ENCODE measurements around the gene SETBP1. TPM values are rescaled to one million over a fixed set of nuclear protein-coding genes. Genes with fewer than 3 reads are reported as not detected.
A peak's percentile ranks its signal among the peaks of the same experiment; 100 is the strongest.

Gene SETBP1
- total RNA-seq, 1 experiment from 2014 or later = 9.6 TPM

DNA sequence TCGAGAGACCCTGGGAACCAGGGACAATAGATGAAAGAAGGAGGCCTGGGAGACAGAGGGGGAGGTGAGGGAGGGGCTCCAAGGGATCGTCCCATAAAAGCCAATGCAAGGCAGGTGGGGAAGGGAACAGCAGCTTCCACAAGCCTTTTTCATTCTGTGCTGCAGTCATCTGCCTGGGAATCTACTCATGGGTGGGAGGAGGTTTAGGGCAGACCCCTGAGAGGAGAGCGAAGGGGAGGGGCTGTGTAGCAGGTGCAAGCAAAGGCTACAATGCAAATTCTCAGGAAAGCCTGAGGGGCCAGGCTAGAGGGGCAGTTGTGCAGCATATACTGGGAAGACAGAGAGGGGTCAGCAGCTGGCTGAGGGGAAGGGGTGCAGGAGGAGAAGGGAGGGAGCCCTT lies 135.4 kb downstream of the SETBP1 start:
- H3K36me3 Mint-ChIP-seq = no peaks in the 10 kb centered on the region
- CTCF ChIA-PET = no interaction called here
- H3K9me3 Mint-ChIP-seq = no peaks in the 10 kb centered on the region
- ATAC-seq (peak; percentile 77), DNase-seq (ENCODE audit: low spot score) (peak; percentile 32)
- TF ChIP-seq PRRX2 (CRISPR knock-in tag; IDR thresholded peaks at IDR 0.05) (no peak), KAT7 (CRISPR knock-in tag; IDR thresholded peaks at IDR 0.05; ENCODE audit: borderline replicate concordance) (no peak), MXD4 (CRISPR knock-in tag; IDR thresholded peaks at IDR 0.05; ENCODE audit: borderline replicate concordance) (no peak), RELA (CRISPR knock-in tag; IDR thresholded peaks at IDR 0.05; ENCODE audit: borderline replicate concordance) (no peak), ZBTB21 (CRISPR knock-in tag; IDR thresholded peaks at IDR 0.05; ENCODE audit: borderline replicate concordance) (no peak)
- TF ChIP-seq, protein P1, sequence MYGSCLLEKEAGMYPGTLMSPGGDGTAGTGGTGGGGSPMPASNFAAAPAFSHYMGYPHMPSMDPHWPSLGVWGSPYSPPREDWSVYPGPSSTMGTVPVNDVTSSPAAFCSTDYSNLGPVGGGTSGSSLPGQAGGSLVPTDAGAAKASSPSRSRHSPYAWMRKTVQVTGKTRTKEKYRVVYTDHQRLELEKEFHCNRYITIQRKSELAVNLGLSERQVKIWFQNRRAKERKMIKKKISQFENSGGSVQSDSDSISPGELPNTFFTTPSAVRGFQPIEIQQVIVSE (CRISPR knock-in tag; IDR thresholded peaks at IDR 0.05; ENCODE audit: borderline replicate concordance) = no peak
- TF ChIP-seq, protein P2, sequence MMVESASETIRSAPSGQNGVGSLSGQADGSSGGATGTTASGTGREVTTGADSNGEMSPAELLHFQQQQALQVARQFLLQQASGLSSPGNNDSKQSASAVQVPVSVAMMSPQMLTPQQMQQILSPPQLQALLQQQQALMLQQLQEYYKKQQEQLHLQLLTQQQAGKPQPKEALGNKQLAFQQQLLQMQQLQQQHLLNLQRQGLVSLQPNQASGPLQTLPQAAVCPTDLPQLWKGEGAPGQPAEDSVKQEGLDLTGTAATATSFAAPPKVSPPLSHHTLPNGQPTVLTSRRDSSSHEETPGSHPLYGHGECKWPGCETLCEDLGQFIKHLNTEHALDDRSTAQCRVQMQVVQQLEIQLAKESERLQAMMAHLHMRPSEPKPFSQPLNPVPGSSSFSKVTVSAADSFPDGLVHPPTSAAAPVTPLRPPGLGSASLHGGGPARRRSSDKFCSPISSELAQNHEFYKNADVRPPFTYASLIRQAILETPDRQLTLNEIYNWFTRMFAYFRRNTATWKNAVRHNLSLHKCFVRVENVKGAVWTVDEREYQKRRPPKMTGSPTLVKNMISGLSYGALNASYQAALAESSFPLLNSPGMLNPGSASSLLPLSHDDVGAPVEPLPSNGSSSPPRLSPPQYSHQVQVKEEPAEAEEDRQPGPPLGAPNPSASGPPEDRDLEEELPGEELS (CRISPR knock-in tag; IDR thresholded peaks at IDR 0.05) = no peak
- TF ChIP-seq, protein P3, sequence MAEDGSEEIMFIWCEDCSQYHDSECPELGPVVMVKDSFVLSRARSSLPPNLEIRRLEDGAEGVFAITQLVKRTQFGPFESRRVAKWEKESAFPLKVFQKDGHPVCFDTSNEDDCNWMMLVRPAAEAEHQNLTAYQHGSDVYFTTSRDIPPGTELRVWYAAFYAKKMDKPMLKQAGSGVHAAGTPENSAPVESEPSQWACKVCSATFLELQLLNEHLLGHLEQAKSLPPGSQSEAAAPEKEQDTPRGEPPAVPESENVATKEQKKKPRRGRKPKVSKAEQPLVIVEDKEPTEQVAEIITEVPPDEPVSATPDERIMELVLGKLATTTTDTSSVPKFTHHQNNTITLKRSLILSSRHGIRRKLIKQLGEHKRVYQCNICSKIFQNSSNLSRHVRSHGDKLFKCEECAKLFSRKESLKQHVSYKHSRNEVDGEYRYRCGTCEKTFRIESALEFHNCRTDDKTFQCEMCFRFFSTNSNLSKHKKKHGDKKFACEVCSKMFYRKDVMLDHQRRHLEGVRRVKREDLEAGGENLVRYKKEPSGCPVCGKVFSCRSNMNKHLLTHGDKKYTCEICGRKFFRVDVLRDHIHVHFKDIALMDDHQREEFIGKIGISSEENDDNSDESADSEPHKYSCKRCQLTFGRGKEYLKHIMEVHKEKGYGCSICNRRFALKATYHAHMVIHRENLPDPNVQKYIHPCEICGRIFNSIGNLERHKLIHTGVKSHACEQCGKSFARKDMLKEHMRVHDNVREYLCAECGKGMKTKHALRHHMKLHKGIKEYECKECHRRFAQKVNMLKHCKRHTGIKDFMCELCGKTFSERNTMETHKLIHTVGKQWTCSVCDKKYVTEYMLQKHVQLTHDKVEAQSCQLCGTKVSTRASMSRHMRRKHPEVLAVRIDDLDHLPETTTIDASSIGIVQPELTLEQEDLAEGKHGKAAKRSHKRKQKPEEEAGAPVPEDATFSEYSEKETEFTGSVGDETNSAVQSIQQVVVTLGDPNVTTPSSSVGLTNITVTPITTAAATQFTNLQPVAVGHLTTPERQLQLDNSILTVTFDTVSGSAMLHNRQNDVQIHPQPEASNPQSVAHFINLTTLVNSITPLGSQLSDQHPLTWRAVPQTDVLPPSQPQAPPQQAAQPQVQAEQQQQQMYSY (CRISPR knock-in tag; IDR thresholded peaks at IDR 0.05) = no peak
- TF ChIP-seq, protein P4, sequence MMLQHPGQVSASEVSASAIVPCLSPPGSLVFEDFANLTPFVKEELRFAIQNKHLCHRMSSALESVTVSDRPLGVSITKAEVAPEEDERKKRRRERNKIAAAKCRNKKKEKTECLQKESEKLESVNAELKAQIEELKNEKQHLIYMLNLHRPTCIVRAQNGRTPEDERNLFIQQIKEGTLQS (CRISPR knock-in tag; conservative IDR thresholded peaks at IDR 0.05) = no peak
- peaks cover 46% of the 10 kb centered on the region for H3K4me1 Mint-ChIP-seq
- no peaks in the 10 kb centered on the region for H3K27me3 Mint-ChIP-seq (ENCODE audit: low read depth)
- no peak overlapping the region for H3K27ac Mint-ChIP-seq
- POLR2A ChIA-PET = no interaction called here
- H3K4me3 Mint-ChIP-seq = no peak overlapping the region

DNA sequence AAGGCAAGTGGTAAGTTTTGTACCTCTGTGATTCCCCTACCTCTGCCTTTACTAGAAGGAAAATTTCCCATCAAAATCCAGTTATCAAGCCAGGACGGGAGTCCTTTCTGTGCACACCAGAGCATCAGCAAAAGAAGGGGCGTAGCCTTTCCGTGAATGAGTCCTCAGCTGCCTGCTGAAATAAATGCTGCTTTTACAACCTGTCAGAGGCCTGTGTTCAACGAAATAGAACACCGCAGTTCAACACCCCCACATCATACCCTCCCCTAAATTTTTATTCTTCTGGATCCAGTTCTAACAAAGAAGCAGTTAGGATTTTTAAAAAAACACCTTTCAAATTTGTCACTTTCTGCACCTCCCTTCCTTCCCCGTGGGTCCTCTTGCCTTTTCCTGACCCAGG lies 135.8 kb downstream of the SETBP1 start:
- peaks cover 41% of the 10 kb centered on the region for H3K4me1 Mint-ChIP-seq
- ChIA-PET CTCF (no interaction called here), POLR2A (no interaction called here)
- DNase-seq (ENCODE audit: low spot score) (no peak), ATAC-seq (no peak)
- H3K27me3 Mint-ChIP-seq (ENCODE audit: low read depth) = no peaks in the 10 kb centered on the region
- H3K9me3 Mint-ChIP-seq = no peaks in the 10 kb centered on the region
- TF ChIP-seq ELF4 (CRISPR knock-in tag; IDR thresholded peaks at IDR 0.05; ENCODE audit: low read depth) = no peak
- TF ChIP-seq, protein P5, sequence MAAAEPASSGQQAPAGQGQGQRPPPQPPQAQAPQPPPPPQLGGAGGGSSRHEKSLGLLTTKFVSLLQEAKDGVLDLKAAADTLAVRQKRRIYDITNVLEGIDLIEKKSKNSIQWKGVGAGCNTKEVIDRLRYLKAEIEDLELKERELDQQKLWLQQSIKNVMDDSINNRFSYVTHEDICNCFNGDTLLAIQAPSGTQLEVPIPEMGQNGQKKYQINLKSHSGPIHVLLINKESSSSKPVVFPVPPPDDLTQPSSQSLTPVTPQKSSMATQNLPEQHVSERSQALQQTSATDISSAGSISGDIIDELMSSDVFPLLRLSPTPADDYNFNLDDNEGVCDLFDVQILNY (CRISPR knock-in tag; IDR thresholded peaks at IDR 0.05) = no peak
- TF ChIP-seq, protein P6, sequence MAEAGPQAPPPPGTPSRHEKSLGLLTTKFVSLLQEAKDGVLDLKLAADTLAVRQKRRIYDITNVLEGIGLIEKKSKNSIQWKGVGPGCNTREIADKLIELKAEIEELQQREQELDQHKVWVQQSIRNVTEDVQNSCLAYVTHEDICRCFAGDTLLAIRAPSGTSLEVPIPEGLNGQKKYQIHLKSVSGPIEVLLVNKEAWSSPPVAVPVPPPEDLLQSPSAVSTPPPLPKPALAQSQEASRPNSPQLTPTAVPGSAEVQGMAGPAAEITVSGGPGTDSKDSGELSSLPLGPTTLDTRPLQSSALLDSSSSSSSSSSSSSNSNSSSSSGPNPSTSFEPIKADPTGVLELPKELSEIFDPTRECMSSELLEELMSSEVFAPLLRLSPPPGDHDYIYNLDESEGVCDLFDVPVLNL (CRISPR knock-in tag; IDR thresholded peaks at IDR 0.05; ENCODE audit: borderline replicate concordance, low read depth) = no peak
- TF ChIP-seq, protein P7, sequence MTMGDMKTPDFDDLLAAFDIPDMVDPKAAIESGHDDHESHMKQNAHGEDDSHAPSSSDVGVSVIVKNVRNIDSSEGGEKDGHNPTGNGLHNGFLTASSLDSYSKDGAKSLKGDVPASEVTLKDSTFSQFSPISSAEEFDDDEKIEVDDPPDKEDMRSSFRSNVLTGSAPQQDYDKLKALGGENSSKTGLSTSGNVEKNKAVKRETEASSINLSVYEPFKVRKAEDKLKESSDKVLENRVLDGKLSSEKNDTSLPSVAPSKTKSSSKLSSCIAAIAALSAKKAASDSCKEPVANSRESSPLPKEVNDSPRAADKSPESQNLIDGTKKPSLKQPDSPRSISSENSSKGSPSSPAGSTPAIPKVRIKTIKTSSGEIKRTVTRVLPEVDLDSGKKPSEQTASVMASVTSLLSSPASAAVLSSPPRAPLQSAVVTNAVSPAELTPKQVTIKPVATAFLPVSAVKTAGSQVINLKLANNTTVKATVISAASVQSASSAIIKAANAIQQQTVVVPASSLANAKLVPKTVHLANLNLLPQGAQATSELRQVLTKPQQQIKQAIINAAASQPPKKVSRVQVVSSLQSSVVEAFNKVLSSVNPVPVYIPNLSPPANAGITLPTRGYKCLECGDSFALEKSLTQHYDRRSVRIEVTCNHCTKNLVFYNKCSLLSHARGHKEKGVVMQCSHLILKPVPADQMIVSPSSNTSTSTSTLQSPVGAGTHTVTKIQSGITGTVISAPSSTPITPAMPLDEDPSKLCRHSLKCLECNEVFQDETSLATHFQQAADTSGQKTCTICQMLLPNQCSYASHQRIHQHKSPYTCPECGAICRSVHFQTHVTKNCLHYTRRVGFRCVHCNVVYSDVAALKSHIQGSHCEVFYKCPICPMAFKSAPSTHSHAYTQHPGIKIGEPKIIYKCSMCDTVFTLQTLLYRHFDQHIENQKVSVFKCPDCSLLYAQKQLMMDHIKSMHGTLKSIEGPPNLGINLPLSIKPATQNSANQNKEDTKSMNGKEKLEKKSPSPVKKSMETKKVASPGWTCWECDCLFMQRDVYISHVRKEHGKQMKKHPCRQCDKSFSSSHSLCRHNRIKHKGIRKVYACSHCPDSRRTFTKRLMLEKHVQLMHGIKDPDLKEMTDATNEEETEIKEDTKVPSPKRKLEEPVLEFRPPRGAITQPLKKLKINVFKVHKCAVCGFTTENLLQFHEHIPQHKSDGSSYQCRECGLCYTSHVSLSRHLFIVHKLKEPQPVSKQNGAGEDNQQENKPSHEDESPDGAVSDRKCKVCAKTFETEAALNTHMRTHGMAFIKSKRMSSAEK (CRISPR knock-in tag; IDR thresholded peaks at IDR 0.05; ENCODE audit: borderline replicate concordance) = no peak
- TF ChIP-seq PRRX2 (CRISPR knock-in tag; IDR thresholded peaks at IDR 0.05) = no peak
- TF ChIP-seq, protein P8, sequence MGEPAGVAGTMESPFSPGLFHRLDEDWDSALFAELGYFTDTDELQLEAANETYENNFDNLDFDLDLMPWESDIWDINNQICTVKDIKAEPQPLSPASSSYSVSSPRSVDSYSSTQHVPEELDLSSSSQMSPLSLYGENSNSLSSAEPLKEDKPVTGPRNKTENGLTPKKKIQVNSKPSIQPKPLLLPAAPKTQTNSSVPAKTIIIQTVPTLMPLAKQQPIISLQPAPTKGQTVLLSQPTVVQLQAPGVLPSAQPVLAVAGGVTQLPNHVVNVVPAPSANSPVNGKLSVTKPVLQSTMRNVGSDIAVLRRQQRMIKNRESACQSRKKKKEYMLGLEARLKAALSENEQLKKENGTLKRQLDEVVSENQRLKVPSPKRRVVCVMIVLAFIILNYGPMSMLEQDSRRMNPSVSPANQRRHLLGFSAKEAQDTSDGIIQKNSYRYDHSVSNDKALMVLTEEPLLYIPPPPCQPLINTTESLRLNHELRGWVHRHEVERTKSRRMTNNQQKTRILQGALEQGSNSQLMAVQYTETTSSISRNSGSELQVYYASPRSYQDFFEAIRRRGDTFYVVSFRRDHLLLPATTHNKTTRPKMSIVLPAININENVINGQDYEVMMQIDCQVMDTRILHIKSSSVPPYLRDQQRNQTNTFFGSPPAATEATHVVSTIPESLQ (CRISPR knock-in tag; IDR thresholded peaks at IDR 0.05) = no peak
- TF ChIP-seq, protein P9, sequence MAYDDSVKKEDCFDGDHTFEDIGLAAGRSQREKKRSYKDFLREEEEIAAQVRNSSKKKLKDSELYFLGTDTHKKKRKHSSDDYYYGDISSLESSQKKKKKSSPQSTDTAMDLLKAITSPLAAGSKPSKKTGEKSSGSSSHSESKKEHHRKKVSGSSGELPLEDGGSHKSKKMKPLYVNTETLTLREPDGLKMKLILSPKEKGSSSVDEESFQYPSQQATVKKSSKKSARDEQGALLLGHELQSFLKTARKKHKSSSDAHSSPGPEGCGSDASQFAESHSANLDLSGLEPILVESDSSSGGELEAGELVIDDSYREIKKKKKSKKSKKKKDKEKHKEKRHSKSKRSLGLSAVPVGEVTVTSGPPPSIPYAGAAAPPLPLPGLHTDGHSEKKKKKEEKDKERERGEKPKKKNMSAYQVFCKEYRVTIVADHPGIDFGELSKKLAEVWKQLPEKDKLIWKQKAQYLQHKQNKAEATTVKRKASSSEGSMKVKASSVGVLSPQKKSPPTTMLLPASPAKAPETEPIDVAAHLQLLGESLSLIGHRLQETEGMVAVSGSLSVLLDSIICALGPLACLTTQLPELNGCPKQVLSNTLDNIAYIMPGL (CRISPR knock-in tag; IDR thresholded peaks at IDR 0.05) = no peak
- no peaks in the 10 kb centered on the region for H3K36me3 Mint-ChIP-seq
- no peak overlapping the region for H3K27ac Mint-ChIP-seq
- no peak overlapping the region for H3K4me3 Mint-ChIP-seq
